DOHH2 (cell line): ENCODE measurements around the gene NXPH2.

Experiments used
- CTCF ChIP-seq: fragments of 200-600 bp; sonication (generic); IDR thresholded peaks from one replicate; pipeline ENCODE4 v1.5.1; 2014; ENCODE audit warnings: antibody characterized with exemption, mild to moderate bottlenecking, low read depth, low read length; ENCODE audit not compliant: poor library complexity, severe bottlenecking
- EZH2phosphoT487 ChIP-seq: fragments of 200-600 bp; sonication (generic); IDR thresholded peaks from 2 replicates; pipeline ENCODE4 v1.6.1; 2017; ENCODE audit warnings: borderline replicate concordance, mild to moderate bottlenecking, antibody characterized with exemption, low read length, moderate library complexity, mixed read lengths

- TF ChIP-seq CTCF (no peak), EZH2phosphoT487 (no peak)
Measured at GRCh38 chr2:138727956-138728355, 52.2 kb downstream of the NXPH2 start.
